NCI-H1694 (cell line): ENCODE results near the gene CFAP57.

Source experiments
- DNase-seq: peaks from one replicate; lab custom pipeline; 2025; lab: John Stamatoyannopoulos, UW

The CFAP57 gene

GRCh38 chr1:43299101-43299500 lies 127.0 kb downstream of the CFAP57 start:
- no peak for DNase-seq

GRCh38 chr1:43300378-43301094 lies 128.4 kb downstream of the CFAP57 start, which contains the start of gene TIE1:
Gene TIE1 (plus strand): TSS chr1:43300982. CDS start chr1:43301072, 90 bp downstream.
- DNase-seq: no peak

- DNase-seq: no peak
Observed at GRCh38 chr1:43302201-43302600, 130.1 kb downstream of the CFAP57 start.

- no peak for DNase-seq
Observed at GRCh38 chr1:43302721-43303470, 130.8 kb downstream of the CFAP57 start.

DNA sequence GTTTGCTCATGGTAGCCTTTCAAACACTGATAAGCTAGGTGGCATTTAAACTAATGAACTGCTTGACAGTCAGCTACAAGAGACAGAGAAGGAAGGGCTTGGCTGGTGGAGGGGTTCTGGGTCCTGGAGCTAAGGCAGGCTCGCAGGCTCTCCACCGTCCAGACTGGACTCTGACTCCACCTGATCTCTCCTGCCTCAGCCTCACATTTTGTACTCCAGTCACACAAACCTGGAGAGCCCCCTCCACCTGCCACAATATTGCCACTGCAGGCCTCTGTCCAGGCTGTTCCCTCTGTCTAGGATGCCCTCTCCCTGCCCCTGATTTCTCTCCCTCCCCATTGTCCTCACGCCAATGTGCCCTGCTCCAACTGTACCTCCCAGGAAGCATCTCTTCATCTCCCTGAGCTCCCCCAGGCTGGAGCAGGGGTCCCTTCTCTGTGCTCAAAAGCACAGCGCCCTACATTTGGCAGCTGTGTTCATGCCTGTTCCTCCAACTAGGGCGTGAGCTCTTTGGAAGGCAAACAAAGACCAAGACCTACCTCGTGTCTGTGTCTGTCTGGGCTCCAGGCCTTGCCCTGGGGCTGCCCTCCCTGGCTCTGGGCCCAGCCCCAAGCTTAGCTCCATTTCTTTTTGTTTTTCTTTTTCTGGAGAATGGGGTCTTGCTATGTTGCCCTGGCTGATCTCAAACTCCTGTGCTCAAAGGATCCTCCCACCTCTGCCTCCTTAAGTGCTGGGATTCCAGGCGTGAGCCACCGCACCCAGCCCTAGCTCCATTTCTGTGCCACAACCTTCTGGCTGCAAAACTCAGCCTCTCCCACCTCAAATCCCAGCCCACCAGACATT lies 131.6 kb downstream of the CFAP57 start:
- no peak for DNase-seq
